ENCODE measurements around the gene PTPRR. TPM values are rescaled to one million over a fixed set of nuclear protein-coding genes. Genes with fewer than 3 reads are reported as not detected.

The PTPRR gene
- total and polyA plus RNA-seq, 10 of the 15 experiments (the other 5 are each of a cell fraction or from before 2014, with no cell fraction given): 0.14 to 3.1 (median 0.42) TPM

DNA sequence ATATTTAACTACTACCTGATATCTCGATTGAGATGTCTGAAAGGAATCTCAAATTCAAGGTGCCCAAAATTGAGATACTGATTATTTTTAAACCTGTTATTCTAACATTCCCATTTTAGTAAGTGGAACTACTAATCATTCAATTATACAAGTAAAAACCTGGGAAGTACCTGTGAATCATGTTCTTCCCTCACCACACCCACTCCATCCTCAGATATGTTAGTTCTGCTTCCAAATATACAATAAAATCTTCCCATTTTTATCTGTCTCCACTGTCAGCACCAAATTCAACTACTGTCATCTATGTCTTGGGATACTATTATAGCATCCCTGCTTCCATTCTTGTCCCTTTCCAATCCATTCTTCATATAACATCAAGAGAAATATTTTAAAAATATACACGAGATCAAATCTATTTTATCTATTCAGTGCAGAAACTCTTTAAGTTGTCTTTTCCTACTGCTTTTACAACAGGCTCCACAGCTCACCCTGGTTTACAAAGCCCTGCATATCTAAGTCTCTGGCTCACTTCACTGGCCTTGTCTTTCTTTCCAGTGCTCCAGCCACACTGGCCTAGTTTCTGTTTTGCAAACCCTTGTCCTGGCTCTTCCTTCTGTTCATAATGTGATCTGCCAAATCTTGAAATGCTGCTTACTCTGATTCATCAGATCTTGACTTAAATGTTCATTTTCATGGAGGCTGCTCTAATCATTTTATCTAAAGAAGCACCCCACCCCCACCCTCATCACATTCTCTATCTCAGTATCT lies 122.3 kb downstream of the PTPRR start (continued):
- TF ChIP-seq EED (IDR thresholded peaks at IDR 0.05; ENCODE audit: low read depth): no peak
- no peak for TF ChIP-seq TCF3 (IDR thresholded peaks at IDR 0.05; ENCODE audit: borderline replicate concordance, insufficient read depth, low read depth, low read length)
- no peak for TF ChIP-seq EP300 (IDR thresholded peaks at IDR 0.05; ENCODE audit: borderline replicate concordance in 1 of 2, control insufficient read depth in 1 of 2, low read depth in 2 of 2, low read length in 2 of 2)
- no peak for TF ChIP-seq ZNF622 (IDR thresholded peaks at IDR 0.05)
- no peak for TF ChIP-seq RAD21 (IDR thresholded peaks at IDR 0.05; ENCODE audit: insufficient read depth, low read depth, low read length)
- no peak for TF ChIP-seq MYB (IDR thresholded peaks at IDR 0.05; ENCODE audit: borderline replicate concordance, low read depth, low read length)

GRCh38 chr12:70796989-70797388 lies 123.5 kb downstream of the PTPRR start:
- no peaks in the 10 kb centered on the region for H3K79me2 ChIP-seq (ENCODE audit: control insufficient read depth, insufficient read depth, low read length)
- no peak for DNase-seq (ENCODE audit: low read depth, low spot score)
- H3K27ac ChIP-seq (ENCODE audit: control insufficient read depth, insufficient read depth): no peak overlapping the region
- no peak overlapping the region for H3K4me2 ChIP-seq (ENCODE audit: control insufficient read depth, insufficient read depth)
- CTCF ChIA-PET: no interaction called here
- H3K9ac ChIP-seq (ENCODE audit: control insufficient read depth, insufficient read depth, low read length): no peak overlapping the region
- intact Hi-C loops (cut with micrococcal nuclease; ENCODE audit: unreplicated experiment) (no loop called here), in situ Hi-C loops (cut with MboI) (no loop called here)
- no peak for ATAC-seq
- no TSS peak for BruUV-seq (replicated peaks)
- H3K36me3 ChIP-seq (ENCODE audit: control insufficient read depth in 2 of 2, insufficient read depth in 2 of 2, low read length in 1 of 2): no peaks in the 10 kb centered on the region
- SMC1A ChIA-PET (ENCODE audit: uncharacterized antibody, unreplicated experiment): no interaction called here
- WGBS (ENCODE audit: insufficient coverage, insufficient replicate concordance, low lambda C conversion rate, missing lambda C conversion rate): 0% methylated on average over 2 of the region's 2 CpGs
- no peaks in the 10 kb centered on the region for H3K9me3 ChIP-seq (replicated peaks; ENCODE audit: control insufficient read depth, insufficient read depth, low read length)
- RAD21 ChIA-PET (ENCODE audit: unreplicated experiment): no interaction called here
- POLR2A ChIA-PET: no interaction called here
- no peak for FAIRE-seq
- no peaks in the 10 kb centered on the region for H3K4me1 ChIP-seq (ENCODE audit: control insufficient read depth, insufficient read depth, low read length)
- no peak overlapping the region for H3K4me3 ChIP-seq
- no peaks in the 10 kb centered on the region for H4K20me1 ChIP-seq (ENCODE audit: control insufficient read depth, insufficient read depth)
- TF ChIP-seq SIX5 (IDR thresholded peaks at IDR 0.05; ENCODE audit: low read depth, low read length, severe bottlenecking): no peak
- TF ChIP-seq MYB (IDR thresholded peaks at IDR 0.05; ENCODE audit: borderline replicate concordance, low read depth, low read length): no peak
- no peak for TF ChIP-seq EGR1 (IDR thresholded peaks at IDR 0.05; ENCODE audit: borderline replicate concordance in 1 of 2, low read depth in 2 of 2, low read length in 2 of 2)
- no peak for TF ChIP-seq CHD2 (IDR thresholded peaks at IDR 0.05; ENCODE audit: borderline replicate concordance, low read depth, low read length)
- TF ChIP-seq, protein P1, sequence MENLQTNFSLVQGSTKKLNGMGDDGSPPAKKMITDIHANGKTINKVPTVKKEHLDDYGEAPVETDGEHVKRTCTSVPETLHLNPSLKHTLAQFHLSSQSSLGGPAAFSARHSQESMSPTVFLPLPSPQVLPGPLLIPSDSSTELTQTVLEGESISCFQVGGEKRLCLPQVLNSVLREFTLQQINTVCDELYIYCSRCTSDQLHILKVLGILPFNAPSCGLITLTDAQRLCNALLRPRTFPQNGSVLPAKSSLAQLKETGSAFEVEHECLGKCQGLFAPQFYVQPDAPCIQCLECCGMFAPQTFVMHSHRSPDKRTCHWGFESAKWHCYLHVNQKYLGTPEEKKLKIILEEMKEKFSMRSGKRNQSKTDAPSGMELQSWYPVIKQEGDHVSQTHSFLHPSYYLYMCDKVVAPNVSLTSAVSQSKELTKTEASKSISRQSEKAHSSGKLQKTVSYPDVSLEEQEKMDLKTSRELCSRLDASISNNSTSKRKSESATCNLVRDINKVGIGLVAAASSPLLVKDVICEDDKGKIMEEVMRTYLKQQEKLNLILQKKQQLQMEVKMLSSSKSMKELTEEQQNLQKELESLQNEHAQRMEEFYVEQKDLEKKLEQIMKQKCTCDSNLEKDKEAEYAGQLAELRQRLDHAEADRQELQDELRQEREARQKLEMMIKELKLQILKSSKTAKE (IDR thresholded peaks at IDR 0.05; ENCODE audit: low read depth, poor library complexity, severe bottlenecking): no peak
- TF ChIP-seq FOS (IDR thresholded peaks at IDR 0.05; ENCODE audit: borderline replicate concordance, extremely low read depth, insufficient read length): no peak
- no peak for TF ChIP-seq CBX3 (IDR thresholded peaks at IDR 0.05; ENCODE audit: borderline replicate concordance, low read depth)
- TF ChIP-seq RFX5 (IDR thresholded peaks at IDR 0.05; ENCODE audit: low read depth, low read length): no peak
- TF ChIP-seq E4F1 (IDR thresholded peaks at IDR 0.05; ENCODE audit: borderline replicate concordance, partially characterized antibody): no peak
- no peaks in the 10 kb centered on the region for H3K27me3 ChIP-seq (replicated peaks in 1 of 2; ENCODE audit: control insufficient read depth in 2 of 2, insufficient read depth in 2 of 2, low read length in 1 of 2)
- H2AFZ ChIP-seq (ENCODE audit: control insufficient read depth, low read depth, low read length): no peak overlapping the region
